ENCODE measurements around the gene PRLR.

The PRLR gene

DNA sequence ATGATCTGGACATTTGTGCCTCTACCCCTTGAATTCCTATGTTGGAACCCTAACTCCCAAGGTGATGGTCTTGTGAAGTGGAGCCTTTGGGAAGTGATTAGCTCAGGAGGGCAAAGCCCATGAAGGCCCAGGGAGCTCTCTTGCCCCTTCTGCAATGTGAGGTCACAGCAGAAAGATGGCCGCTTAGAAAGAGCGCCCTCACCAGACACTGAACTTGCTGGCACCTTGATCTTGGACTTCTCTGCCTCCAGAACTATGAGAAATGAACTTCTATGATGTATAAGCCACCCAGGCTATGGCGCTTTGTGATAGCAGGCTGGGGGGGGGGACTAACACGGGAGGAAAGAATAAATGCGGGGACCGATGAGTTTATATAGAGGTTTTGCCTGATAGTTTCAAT is 227.8 kb downstream of the PRLR start:
- no peaks in the 10 kb centered on the region for H3K9me3 ChIP-seq
- no peak overlapping the region for H3K4me3 ChIP-seq
- DNase-seq (ENCODE audit: low spot score in 2 of 2), result no peak
- H3K4me1 ChIP-seq, result no peaks in the 10 kb centered on the region
- H3K36me3 ChIP-seq (replicated peaks), result no peaks in the 10 kb centered on the region
- in situ Hi-C loops (cut with MboI; ENCODE audit: low sequenced_read_pairs), result loop anchor here (25.0 kb wide), 1 partner anchor 515 kb away; no protein-coding TSS in a partner anchor
- 0 out of 2 replicates have a peak, but pooled peaks cover 7% of the 10 kb centered on the region for H3K27me3 ChIP-seq (ENCODE audit: low read depth)

DNA sequence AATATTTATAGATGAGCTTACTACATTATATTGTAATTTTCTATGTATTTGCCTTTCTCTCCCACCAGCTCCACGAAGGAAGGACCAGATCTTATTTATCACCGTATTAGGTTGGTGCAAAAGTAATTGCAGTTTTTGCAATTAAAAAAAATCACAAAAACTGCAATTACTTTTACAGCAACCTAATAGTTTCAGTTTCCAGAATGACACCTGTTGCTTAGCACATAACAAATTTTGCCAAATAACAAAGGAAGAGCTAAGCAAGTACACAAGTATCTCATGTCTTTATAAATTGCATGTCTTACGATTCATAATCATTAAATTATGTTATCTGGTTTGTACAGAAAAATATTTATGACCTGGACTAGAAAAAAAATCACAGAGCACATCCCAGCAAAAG is 228.4 kb downstream of the PRLR start:
- Histone ChIP-seq H3K4me3 (no peak overlapping the region), H3K9me3 (no peaks in the 10 kb centered on the region), H3K36me3 (replicated peaks) (no peaks in the 10 kb centered on the region), H3K27me3 (ENCODE audit: low read depth) (0 out of 2 replicates have a peak, but pooled peaks cover 7% of the 10 kb centered on the region), H3K4me1 (no peaks in the 10 kb centered on the region)
- in situ Hi-C loops (cut with MboI; ENCODE audit: low sequenced_read_pairs), result loop anchor here (25.0 kb wide), 1 partner anchor 515 kb away; no protein-coding TSS in a partner anchor
- no peak for DNase-seq (ENCODE audit: low spot score in 2 of 2)
